NCI-H2171 treated with DMSO at 0.1 percent for 48 hours (cell line): ENCODE results near the gene CITED4.

ENCODE experiments used
- DNase-seq: peaks from one replicate; lab custom pipeline; 2025; lab: John Stamatoyannopoulos, UW

The CITED4 gene

DNA sequence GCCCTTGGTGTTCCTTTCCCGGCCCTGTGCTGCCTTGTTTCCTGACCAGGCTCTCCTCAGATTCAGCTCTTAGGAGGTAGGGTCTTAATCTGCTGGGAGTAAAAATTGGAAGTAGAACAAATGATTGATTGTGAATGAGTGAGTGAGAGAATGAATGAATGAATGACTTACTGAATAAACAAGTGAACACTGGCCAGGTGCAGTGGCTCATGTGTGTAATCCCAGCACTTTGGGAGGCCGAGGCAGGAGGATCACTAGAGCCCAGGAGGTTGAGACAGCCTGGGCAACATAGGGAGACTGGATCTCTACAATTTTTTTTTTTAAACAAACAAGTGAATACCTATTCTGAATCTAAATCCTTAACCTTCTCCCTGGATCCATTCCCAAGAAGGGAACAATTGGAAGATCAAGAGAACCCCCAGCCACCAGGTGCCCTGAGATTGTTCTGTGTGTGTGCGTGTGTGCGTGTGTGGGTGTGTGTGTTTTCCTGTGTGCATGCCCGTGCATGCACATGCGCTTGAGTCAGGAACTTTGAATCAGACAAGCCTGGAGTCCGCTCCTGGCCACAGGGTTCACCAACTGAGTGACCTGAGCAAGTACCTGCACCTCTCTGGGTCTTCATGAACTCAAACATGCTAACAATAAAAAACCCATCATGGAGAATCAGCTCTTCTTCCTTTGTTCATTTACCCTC is 24.3 kb upstream of the CITED4 start:
- no peak for DNase-seq

DNA sequence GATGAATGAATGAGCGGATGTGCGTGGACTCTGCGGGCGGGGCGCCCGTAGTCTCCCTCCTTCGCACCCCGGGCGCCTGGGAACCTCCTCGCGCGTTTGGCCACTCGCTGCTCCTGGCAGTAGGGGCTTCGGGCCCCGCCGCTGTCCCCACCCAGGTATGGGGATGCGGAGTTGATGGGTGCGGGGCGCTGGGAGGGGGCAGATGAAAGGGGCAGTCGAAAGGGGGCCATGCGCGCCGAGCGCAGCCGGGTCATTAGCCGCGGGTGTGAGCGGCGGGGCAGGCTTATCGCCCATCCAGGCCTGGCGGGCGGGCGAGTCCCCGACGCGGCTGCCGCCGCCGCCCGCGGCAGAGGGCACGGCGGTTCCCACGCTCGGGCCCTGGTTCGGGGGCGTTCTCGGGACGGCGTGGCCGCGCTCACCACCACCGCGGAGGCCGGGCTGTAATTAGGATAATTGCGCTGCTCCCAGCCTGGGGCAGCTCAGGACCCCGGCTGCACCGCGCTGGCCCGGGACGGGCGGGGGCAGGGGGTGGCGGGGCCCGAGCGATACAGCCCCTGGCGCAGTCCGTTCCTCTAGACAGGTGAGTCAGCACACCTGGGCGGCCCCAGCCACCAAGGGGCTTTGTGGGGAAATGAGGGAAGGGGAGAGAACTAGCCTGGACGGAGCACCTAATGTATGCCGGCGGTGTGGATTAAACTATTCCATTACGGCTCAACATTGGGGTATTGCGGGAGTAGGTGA is 22.1 kb upstream of the CITED4 start:
- DNase-seq: no peak

DNA sequence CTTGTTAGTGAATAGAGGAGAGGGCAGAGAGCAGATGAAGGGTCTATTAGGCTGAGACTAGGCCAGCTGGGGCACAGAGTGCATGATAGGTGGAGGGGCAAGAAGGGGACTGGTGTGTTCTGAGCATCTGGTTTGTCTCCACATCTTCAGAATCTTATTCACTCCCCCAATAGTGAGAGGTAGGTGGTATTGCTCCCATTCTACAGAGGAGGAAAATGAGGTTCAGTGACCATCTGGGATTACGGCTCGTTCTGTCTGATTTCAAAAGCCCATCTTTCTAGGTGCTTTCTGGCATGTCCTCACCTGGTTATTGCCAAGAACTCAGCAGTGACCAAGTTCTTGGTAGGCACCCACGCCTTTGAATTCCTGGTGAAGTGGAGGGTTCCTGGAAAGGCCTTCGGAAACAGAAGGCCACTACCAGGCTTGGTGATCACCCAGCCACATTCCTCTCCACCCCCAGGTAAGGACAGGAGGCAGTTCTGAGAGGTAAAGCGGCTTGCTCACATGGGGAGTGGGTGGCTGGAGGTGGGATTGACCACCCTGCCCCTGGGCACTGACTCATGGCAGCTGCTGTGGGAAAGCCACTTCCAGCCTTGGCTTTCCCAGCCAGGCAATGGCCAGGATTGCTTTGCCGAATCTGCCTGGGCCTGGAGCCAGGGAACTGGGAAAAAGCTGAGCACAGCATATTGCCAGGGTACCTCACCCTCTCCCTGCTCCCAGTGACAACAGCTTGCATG is 18.8 kb upstream of the CITED4 start:
- DNase-seq: no peak

DNA sequence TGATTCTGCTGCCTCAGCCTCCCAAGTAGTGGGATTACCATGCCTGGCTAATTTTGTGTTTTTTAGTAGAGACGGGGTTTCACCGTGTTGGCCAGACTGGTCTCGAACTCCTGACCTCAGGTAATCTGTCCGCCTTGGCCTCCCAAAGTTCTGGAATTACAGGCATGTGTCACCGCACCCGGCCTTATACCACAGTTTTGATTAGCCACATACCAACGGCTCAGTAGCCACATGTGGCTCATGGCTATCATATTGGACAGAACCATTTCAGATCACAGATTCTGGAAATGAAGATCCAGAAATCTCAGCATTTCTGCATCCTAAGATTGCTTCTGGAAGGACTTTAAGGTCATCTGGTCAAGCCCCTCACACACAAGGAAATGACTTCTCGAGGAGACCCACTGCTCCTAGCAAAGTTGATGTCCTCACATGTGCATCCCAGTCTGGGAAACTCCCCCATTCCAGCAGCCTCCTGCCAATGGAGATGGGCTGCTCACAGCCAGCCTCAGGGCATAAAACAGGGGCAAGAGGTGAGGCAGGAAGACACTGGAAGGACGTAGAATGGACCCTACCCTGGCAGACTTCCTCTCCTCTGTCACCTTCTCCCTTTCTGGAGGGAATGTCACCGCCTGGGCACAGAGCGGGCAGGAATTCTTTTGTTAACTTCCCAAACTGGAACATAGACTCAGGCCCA is 17.5 kb upstream of the CITED4 start:
- no peak for DNase-seq

DNA sequence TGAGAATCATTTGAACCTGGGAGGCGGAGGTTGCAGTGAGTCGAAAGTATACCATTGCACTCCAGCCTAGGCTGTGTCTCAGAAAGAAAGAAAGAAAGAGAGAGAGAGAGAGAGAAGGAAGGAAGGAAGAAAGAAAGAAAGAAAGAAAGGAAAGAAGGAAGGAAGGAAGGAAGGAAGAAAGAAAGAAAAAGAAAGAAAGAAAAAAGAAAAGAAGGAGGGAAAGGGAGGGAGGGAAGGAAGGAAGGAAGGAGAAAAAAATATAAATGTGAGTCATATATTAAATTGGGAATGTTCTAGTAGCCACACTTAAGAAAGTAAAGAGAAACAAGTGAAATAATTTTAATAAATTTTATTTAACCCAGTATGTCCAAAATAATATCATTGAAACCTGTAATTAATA is 16.7 kb upstream of the CITED4 start:
- no peak for DNase-seq

DNA sequence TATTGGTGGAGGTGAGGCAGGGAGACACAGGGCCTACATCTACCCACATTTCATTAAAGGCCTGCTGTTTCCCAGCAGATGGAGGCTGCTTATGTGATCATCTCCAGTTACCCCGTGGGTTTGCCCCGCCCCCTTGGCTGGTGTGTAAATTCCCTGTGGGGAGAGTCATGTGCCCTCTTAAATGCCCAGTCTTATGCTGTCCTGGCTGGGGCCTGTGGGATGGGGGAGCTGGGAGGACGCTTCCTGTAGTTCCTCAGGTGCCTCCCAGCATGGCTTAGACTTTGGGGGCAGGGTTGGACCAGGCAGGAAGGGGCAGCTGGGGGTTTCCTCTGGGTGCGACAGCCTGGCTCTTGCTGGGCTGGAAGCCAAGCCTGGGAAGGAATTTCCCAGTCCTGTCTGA is 15.5 kb upstream of the CITED4 start:
- DNase-seq: peak; percentile 95

DNA sequence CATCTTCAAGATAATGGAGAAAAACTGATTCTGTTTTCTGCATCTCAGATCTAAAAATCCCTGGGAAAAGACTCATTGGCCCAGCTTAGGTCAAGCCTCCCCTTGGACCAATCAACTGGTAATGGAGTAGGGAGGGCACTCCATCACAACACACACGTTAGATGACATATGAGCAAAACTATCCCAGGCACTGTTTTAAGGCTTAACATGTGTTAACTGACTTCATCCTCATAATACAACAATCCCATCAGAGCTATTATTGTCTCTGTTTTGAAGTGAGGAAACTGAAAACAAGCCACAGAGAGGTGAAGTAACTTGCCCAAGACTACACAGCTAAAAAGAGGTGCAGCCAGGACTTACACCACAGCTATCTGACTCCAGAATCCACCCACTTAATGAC is 14.7 kb upstream of the CITED4 start:
- DNase-seq: no peak

DNA sequence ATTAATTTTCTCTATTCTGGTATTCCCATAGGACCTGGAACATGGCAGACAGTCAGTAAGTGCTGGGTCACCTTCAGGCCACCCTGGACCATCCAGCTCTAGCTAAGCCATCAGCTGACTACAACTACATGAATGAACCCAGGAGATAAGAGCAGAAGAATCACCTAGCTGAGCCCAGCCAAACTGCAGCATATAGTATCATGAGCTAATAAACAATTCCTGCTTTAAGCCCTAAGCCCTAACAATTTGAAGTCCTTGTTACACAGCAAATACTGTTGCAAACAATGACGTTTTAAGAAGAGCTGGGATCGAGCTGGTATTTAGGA is 14.2 kb upstream of the CITED4 start:
- DNase-seq: no peak

DNA sequence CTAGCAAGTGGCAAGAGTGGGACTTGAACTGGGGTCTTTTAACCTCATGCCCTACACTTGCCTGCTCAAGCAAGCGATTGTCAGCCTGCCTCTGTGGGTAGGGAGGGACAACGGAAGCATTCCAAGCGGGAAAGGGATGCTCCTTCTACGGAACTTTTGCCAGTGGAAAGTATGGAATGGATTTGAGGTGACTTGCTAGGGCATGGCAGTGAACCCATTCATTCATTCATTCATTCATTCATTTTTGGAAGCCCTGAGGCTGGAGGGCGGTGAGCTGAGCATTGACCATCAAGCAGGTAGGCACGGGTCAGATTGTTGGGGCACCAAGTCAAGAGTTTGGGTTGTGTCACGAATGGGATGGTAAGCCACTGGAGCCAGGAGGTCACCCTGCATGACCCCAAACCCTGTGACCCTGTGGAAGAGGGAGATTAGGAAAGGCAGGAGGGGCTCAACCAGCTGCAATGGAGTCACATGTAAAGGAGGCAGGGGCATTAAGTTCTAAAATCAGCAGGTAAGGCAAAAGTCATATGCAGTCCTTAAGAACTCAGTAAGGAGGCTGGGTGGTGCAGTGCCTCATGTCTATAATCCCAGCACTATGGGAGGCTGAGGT is 11.8 kb upstream of the CITED4 start:
- DNase-seq: no peak

DNA sequence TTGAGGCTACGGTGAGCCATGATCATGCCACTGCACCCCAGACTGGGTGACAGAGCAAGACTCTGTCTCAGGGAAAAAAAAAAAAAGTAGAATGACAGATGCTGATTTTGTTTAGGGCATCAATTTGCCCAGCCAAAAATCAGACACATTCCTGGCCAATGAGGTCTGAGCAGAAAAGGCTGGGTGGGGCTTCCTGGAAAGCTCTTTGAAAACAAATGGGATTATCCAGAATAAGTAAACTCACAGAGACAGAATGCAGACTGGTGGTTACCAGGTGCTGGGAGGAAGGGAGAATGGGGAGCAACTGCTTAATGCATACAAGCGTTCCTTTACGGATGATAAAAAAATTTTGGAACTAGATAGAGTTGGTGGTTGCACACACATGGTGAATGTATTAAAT is 10.1 kb upstream of the CITED4 start:
- peak; percentile 43 for DNase-seq

DNA sequence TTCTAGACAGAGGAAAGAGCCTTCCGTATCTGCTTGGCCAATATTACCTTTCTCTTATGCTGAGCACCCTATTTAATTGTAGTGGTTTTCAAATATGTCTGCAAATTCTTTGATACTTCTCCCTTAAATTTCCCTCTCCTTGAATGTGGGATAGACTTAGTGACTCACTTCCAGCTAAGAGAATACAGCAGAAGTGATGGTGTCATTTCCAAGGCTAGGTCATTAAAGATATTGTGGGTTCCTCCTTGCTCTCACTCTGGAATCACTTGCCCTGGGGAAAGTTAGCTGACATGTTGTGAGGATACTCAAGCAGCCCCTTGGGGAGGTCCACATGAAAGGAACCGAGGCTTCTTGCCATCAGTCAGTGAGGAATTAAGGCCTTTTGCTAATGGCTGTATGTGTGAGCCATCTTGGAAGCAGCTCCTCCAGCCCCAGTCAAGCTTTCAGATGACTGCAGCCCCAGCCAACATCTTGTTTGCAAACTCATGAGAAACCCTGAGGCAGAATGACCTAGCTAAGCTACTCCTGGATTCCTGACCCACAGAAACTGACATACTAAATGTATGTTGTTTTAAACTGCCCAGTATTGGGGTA is 8.1 kb upstream of the CITED4 start:
- no peak for DNase-seq

DNA sequence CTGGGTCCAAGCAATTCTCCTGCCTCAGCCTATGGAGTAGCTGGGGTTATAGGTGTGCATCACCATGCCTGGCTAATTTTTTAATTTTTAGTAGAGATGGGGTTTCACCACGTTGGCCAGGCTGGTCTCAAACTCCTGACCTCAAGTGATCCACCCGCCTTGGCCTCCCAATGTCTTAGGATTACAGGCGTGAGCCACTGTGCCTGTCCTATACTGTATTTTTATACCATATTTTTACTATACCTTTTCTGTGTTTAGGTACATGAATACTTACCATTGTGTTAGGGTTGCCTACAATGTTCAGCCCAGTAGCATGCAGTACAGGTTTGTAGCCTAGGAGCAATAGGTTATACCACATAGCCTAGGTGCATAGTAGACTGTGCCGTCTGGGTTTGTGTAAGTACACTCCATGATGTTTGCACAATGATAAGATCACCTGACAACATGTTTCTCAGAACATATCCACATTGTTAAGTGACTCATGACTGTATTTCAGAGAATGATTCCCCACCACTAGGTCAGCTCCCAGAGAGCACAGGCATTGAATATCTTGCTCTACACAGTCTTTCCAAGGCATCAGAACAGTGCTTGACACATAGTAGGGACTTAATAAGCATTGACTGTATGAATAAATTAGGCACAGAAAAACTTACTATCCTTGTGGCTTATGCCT is 6.0 kb upstream of the CITED4 start:
- no peak for DNase-seq

DNA sequence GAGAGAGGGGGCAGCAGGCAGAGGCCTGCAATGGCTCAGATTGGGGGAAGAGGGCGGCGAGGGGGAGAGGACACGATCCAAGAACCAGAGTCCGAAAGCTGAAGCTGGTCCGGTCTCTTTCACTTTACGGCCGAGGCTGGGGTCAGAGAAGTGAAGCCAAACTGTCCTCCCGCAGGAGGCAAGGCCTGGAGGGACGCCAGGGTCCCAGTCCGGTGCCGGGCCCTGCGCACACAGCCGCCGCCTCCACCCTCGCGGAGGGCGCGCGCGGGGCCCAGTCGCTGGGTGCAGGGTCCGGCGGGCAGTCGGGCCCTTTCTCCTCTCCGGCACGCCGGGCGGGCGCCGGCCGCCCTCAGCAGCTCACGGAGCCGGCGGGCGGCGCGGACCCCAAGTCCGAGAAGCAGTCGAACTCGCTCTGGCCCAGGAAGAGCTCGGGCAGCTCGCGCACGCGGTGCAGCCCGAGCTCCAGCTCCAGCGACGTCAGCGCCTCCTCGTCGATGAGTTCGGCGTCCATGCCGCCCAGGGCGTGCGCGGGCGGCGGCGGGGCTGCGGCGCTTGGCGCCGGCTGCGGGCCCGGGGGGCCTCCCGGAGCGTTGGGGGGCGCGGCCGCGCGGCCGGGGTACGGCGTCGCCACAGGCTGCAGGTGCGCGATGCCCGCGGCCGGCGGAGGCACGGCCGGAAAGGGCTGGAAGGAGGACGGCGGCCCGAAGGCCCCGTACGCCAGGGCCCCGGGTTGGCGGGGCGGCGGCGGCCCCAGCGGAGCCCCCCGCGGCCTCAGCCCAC is 749 bp downstream of the CITED4 start:
- DNase-seq: no peak

DNA sequence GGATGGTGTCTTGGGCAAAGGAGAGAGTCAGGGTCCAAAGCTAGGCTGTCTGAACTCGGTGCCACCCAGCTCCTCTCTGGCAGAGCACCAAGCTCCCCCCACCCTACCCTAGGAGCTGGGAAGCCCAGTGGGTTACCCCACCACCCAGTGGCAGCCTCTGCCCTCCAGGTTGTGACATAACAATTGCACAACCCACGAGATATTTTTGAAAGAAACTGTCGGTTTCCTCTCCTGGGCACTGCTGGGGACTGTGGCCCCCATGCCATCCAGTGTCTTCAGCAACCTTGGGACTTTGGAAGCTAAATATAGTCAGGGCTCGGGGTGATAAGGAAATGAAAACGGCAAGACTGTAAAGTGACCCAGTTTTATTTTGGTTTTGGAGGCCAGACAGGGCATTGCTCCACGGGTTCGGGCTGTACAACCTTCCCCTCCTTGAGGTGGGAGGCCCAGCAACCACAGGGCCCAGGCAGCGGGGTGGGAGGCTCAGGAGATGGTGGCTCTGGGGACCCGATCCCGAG is 1.4 kb downstream of the CITED4 start:
- DNase-seq: no peak

DNA sequence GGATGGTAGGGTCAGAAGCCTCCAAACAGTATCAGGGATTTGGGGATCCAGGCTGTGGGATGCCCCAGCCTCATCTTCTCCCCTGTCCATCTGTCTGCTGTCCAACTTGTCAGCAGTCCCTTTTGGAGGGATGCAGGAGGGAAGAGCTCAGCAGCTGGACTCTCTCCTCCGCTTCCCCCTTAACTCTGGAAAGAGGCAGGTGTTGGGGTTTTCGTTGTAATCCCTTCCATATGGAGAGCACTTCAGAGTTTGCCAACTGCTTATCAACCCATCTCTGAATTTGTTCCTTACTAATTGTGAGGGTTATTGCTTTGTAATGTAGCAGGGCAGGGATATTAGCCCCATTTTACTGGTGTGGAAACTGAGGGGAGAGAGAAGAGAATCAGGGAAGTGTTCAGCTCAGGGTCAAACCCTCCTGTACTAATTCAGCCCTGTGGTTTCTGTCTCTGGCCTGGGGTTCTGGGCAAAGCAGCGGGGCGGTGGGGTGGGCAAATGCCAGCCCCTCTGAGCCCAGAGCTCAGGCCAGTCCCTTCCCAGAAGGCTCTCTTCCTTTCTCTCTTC is 3.2 kb downstream of the CITED4 start:
- DNase-seq: peak; percentile 64

DNA sequence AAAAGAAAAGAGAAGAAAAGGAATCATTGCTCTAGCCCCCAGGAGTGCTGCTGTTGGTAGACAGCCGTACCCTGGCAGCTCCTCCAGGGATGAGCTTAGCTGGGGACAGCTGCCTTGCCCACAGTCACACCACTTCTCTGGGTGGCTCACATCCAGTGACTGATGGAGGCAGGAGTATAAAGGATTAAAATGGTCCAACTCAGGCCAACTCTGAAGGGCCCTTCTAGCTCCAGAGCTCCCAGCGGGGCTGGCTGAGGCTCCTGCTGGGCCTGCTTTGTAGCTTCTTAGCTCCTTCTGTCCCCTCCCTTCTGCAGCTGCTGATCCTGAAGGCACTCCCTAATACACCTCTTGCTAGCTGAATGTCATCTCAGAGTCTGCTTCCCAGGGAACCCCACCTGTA is 4.4 kb downstream of the CITED4 start:
- no peak for DNase-seq

DNA sequence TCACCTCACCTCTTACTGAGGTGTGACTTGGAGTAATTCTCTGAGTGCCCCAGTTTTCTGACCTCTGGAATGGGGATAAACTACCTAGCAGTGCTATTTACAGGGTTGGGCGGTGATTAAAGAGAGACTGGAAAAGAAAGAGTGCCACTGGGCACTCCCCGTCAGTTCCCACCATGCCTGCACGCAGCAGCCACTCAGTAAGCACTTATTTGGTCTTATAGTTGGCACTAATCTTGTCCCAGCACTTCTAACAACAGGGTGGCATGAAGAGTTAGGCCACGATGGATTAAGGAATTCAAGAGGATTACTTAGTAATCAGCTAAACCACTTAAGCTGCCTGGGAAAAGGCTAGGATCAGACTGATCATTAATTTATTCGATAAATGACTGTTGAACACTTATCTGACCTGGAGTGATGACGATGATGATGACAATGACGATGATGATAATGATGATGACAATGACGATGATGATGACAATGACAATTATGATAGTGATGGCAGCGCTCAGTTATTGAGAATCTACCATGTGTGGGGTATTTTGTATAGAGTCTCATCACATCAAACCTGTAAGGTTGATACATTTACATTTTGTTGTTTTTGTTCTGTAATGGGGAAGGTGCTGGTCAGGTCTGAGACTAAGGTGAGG is 5.4 kb downstream of the CITED4 start:
- no peak for DNase-seq

DNA sequence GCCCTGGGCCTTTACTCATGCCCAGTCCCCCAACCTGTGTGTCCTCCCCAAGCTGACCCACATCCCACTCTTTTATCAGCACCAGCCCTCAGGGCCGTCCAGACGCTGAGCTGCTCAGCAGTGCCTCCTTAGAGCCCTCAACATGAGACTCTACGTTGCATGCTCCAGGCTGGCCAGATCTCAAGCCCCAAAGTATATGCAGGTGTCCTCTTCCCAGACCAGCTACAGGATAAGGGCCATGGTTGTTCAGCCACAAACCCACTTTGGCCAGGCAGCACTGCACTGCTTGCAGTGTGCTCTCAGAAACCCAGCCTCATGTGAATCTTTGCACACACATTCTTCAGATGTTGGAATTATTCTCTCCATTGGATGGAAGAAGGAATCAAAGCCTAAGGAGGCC is 6.0 kb downstream of the CITED4 start:
- no peak for DNase-seq

DNA sequence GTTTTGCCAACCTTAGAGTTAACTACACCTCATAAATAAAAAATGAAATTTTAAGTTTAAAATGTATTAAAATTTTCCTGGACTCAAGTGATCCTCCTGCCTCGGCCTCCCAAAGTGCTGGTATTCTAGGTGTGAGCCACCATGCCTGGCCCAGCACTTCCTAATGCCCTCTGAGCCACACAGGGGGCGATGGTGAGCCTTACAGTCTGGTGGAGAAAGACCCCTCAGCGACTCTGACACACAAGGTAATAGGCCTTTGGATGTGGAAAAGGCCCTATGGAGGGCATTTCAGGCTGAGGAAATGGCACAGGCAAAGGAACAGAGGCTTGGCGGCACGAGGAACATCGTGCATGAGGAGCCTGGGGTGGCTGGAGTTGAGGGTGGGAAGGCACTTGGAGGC is 6.7 kb downstream of the CITED4 start:
- DNase-seq: no peak

DNA sequence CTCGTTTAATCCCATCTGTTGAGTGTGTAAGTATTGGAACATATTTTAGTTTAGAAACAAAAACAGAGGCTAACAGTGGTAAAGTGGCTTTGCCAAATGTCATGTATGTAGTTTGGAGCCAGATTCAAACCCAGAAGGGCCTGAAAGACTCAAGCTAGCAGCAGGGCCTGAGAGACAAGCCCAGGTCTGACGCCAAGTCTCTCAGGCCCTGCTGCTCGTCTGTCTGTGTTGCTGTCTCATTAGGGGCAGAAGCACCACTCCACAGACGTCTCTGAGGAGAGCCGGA is 8.3 kb downstream of the CITED4 start:
- peak; percentile 18 for DNase-seq
